Panc1 (cell line): Measurements from ENCODE around the gene PRRX1. TPM values are rescaled to one million over a fixed set of nuclear protein-coding genes. Genes with fewer than 3 reads are reported as not detected.

ENCODE experiments used
- ATAC-seq: fragments of 200-7000 bp; cut with Tn5 transposase; 2 replicates; pipeline ENCODE4 v1.9.1; 2020; ENCODE audit warnings: mild to moderate bottlenecking, moderate library complexity
- BruUV-seq: library from RNA; stranded (reverse); fragments of 400-500 nt; replicated peaks from 2 replicates; lab custom pipeline; 2021; lab: Mats Ljungman, UMichigan
- CTCF ChIA-PET: fragments of 300-600 bp; sonication (Branson Sonifier 250); formaldehyde crosslinking; loops from one replicate; lab custom pipeline; 2022; ENCODE audit warnings: antibody characterized with exemption; lab: Charles Lee
- POLR2A ChIA-PET: fragments of 300-600 bp; sonication (Branson Sonifier 250); formaldehyde crosslinking; loops from one replicate; lab custom pipeline; 2022; ENCODE audit warnings: antibody characterized with exemption; lab: Charles Lee
- DNase-seq: peaks from one replicate; pipeline ENCODE4 v3.0.0-alpha.2; 2010; ENCODE audit warnings: low read depth, low spot score
- H3K27ac ChIP-seq: 2 replicates; pipeline ENCODE4 v1.5.1; 2011; ENCODE audit warnings: mild to moderate bottlenecking, low read length, inconsistent platforms
- H3K27me3 ChIP-seq: fragments of 200-500 bp; sonication (Bioruptor generic); 2 replicates; pipeline ENCODE4 v1.6.0; 2014; ENCODE audit warnings: low read length, inconsistent platforms; ENCODE audit not compliant: control insufficient read depth, insufficient read depth
- H3K36me3 ChIP-seq: fragments of 200-500 bp; sonication (Bioruptor generic); 2 replicates; pipeline ENCODE4 v1.5.1; 2014; ENCODE audit warnings: inconsistent platforms, mild to moderate bottlenecking, low read length, moderate library complexity; ENCODE audit not compliant: control insufficient read depth, insufficient read depth
- H3K4me1 ChIP-seq: 2 replicates; pipeline ENCODE4 v1.5.1; 2011; ENCODE audit warnings: inconsistent platforms, mild to moderate bottlenecking, low read length, moderate library complexity; ENCODE audit not compliant: control insufficient read depth, insufficient read depth
- H3K4me3 ChIP-seq, 2 experiments: 2 replicates each; pipeline ENCODE4 v1.5.1; 2011 to 2012; ENCODE audit warnings: low read depth in 2 of 2, low read length in 2 of 2, mild to moderate bottlenecking in 2 of 2, inconsistent platforms in 1 of 2, moderate library complexity in 1 of 2
- H3K9me3 ChIP-seq: fragments of 200-500 bp; sonication (Bioruptor generic); 2 replicates; pipeline ENCODE4 v1.5.1; 2014; ENCODE audit warnings: low read depth, mild to moderate bottlenecking, inconsistent platforms, low read length, moderate library complexity; ENCODE audit not compliant: control insufficient read depth, insufficient read depth
- POLR2AphosphoS5 ChIP-seq: IDR thresholded peaks from 2 replicates; pipeline ENCODE4 v1.6.1; 2012; ENCODE audit warnings: mild to moderate bottlenecking, low read depth, low read length, moderate library complexity
- SIN3A ChIP-seq: IDR thresholded peaks from 2 replicates; pipeline ENCODE4 v1.6.1; 2012; ENCODE audit warnings: low read depth, mild to moderate bottlenecking, low read length, moderate library complexity, borderline replicate concordance; ENCODE audit not compliant: insufficient read depth
- TCF7L2 ChIP-seq: IDR thresholded peaks from 2 replicates; pipeline ENCODE4 v1.6.1; 2011; ENCODE audit warnings: mild to moderate bottlenecking, low read depth, low read length, inconsistent platforms
- in situ Hi-C: cut with HindIII; loops from 2 replicates; pipeline ENCODE4 v1.10.0; 2016; ENCODE audit warnings: low sequenced_read_pairs, low pct_unique_long_range_greater_than_20kb
- intact Hi-C: fragments of 100-400 bp; cut with micrococcal nuclease; formaldehyde crosslinking; loops from one replicate; pipeline ENCODE4 v1.10.0; 2022; ENCODE audit not compliant: unreplicated experiment
- total RNA-seq: library from RNA; stranded (reverse); gene quantifications from one replicate; pipeline ENCODE4 v1.2.1, GENCODE V29; 2021; ENCODE audit not compliant: unreplicated experiment
- TF ChIP-seq, protein P1 (sequence below): fragments of 450-650 bp; IDR thresholded peaks from 2 replicates; pipeline ENCODE4 v1.5.1; 2017; ENCODE audit warnings: mild to moderate bottlenecking
- TF ChIP-seq, protein P2 (sequence below), 2 experiments: IDR thresholded peaks; 2 replicates each; pipeline ENCODE4 v1.6.1; 2011 to 2012; ENCODE audit warnings: low read depth in 2 of 2, control low read depth in 1 of 2, low read length in 1 of 2, mild to moderate bottlenecking in 1 of 2, moderate library complexity in 1 of 2; ENCODE audit not compliant: insufficient read depth in 1 of 2

PRRX1 gene
- total RNA-seq, 1 experiment from 2014 or later, result 0.69 TPM

DNA sequence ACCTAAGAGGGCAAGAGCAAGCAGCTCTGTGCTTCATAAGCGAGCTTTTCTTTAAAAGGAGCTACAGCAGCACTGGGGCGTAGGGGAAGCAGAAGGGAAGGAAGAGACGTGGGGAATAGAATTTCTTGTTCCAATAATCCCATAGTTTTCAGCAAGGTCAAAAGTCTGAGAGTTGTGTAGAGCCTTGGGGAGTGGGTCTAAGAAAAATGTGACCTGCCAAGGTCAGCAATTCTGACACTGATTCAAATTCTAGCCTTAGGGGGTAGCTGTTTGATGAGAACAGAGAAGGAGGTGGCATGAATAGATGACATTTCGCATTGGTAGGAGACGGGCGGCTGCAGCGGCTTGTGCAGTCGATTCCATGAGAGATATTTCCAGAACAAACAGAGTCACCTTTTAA is 22.4 kb downstream of the PRRX1 start:
- TF ChIP-seq SIN3A (no peak), POLR2AphosphoS5 (no peak), TCF7L2 (no peak)
- TF ChIP-seq, protein P1, sequence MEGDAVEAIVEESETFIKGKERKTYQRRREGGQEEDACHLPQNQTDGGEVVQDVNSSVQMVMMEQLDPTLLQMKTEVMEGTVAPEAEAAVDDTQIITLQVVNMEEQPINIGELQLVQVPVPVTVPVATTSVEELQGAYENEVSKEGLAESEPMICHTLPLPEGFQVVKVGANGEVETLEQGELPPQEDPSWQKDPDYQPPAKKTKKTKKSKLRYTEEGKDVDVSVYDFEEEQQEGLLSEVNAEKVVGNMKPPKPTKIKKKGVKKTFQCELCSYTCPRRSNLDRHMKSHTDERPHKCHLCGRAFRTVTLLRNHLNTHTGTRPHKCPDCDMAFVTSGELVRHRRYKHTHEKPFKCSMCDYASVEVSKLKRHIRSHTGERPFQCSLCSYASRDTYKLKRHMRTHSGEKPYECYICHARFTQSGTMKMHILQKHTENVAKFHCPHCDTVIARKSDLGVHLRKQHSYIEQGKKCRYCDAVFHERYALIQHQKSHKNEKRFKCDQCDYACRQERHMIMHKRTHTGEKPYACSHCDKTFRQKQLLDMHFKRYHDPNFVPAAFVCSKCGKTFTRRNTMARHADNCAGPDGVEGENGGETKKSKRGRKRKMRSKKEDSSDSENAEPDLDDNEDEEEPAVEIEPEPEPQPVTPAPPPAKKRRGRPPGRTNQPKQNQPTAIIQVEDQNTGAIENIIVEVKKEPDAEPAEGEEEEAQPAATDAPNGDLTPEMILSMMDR, result no peak
- TF ChIP-seq, protein P2, sequence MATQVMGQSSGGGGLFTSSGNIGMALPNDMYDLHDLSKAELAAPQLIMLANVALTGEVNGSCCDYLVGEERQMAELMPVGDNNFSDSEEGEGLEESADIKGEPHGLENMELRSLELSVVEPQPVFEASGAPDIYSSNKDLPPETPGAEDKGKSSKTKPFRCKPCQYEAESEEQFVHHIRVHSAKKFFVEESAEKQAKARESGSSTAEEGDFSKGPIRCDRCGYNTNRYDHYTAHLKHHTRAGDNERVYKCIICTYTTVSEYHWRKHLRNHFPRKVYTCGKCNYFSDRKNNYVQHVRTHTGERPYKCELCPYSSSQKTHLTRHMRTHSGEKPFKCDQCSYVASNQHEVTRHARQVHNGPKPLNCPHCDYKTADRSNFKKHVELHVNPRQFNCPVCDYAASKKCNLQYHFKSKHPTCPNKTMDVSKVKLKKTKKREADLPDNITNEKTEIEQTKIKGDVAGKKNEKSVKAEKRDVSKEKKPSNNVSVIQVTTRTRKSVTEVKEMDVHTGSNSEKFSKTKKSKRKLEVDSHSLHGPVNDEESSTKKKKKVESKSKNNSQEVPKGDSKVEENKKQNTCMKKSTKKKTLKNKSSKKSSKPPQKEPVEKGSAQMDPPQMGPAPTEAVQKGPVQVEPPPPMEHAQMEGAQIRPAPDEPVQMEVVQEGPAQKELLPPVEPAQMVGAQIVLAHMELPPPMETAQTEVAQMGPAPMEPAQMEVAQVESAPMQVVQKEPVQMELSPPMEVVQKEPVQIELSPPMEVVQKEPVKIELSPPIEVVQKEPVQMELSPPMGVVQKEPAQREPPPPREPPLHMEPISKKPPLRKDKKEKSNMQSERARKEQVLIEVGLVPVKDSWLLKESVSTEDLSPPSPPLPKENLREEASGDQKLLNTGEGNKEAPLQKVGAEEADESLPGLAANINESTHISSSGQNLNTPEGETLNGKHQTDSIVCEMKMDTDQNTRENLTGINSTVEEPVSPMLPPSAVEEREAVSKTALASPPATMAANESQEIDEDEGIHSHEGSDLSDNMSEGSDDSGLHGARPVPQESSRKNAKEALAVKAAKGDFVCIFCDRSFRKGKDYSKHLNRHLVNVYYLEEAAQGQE (IDR thresholded peaks at IDR 0.05; ENCODE audit: insufficient read depth in 1 of 2, low read depth in 2 of 2, low read length in 1 of 2), result no peak
- H3K9me3 ChIP-seq, result no peaks in the 10 kb centered on the region
- no peak overlapping the region for H3K27ac ChIP-seq
- in situ Hi-C loops (no loop called here), intact Hi-C loops (loop anchor here (5.0 kb wide), 1 partner anchor 196 kb away; no protein-coding TSS in a partner anchor)
- H3K4me1 ChIP-seq, result peaks cover 5% of the 10 kb centered on the region; the same call in 1 of the 2 replicates
- DNase-seq (no peak), ATAC-seq (no peak)
- CTCF ChIA-PET, result no interaction called here
- BruUV-seq, result no TSS peak
- H3K27me3 ChIP-seq, result no peaks in the 10 kb centered on the region
- no peaks in the 10 kb centered on the region for H3K36me3 ChIP-seq
- POLR2A ChIA-PET, result no interaction called here
- no peak overlapping the region for H3K4me3 ChIP-seq

DNA sequence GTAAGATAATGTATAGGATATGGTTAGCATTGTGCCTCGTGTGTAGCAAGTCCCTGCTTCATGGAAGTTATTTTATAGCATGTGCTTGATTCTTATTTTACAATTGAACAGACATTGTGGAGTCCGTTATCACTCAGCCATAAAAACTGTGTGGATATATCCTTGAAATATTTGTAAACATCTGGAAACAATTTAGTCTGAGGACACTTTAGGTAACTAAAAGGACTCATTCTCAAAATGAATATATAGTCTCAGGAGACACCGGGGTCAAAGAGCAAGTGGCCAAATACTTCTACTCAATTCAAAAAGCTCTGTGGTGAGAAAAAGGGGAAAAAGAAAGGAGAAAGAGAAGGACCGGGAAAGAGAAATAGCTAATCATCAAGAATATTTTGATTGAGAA is 23.7 kb downstream of the PRRX1 start:
- BruUV-seq, result no TSS peak
- POLR2A ChIA-PET, result no interaction called here
- CTCF ChIA-PET, result no interaction called here
- Histone ChIP-seq H3K27me3 (no peaks in the 10 kb centered on the region), H3K36me3 (no peaks in the 10 kb centered on the region), H3K4me3 (no peak overlapping the region), H3K9me3 (no peaks in the 10 kb centered on the region), H3K27ac (no peak overlapping the region), H3K4me1 (peaks cover 5% of the 10 kb centered on the region; the same call in 1 of the 2 replicates)
- intact Hi-C loops (loop anchor here (2.0 to 5.0 kb wide), 2 partner anchors 195 to 241 kb away; no protein-coding TSS in a partner anchor), in situ Hi-C loops (no loop called here)
- no peak for ATAC-seq
- TF ChIP-seq TCF7L2 (no peak), POLR2AphosphoS5 (no peak), SIN3A (no peak)
- TF ChIP-seq, protein P1, result no peak
- TF ChIP-seq, protein P2 (IDR thresholded peaks at IDR 0.05; ENCODE audit: insufficient read depth in 1 of 2, low read depth in 2 of 2, low read length in 1 of 2), result no peak
- no peak for DNase-seq
